Effector CD4-positive, alpha-beta T cell (primary cell): ENCODE results near the gene CMTM5.
"Not testable (repeated sequence)": the region's sequence is repeated elsewhere in the genome, so short reads cannot be mapped to it uniquely, and the experiment has no call there.

Experiments
- DNase-seq: peaks from one replicate; pipeline ENCODE4 v3.0.0-alpha.2; 2020

CMTM5 gene

GRCh38 chr14:23415821-23416778 is 39.3 kb downstream of the CMTM5 start:
- DNase-seq, result no peak

GRCh38 chr14:23416801-23417200 is 40.0 kb downstream of the CMTM5 start:
- no peak for DNase-seq

- not testable (repeated sequence) for DNase-seq
Measured at GRCh38 chr14:23417269-23417668, 40.4 kb downstream of the CMTM5 start.

DNA sequence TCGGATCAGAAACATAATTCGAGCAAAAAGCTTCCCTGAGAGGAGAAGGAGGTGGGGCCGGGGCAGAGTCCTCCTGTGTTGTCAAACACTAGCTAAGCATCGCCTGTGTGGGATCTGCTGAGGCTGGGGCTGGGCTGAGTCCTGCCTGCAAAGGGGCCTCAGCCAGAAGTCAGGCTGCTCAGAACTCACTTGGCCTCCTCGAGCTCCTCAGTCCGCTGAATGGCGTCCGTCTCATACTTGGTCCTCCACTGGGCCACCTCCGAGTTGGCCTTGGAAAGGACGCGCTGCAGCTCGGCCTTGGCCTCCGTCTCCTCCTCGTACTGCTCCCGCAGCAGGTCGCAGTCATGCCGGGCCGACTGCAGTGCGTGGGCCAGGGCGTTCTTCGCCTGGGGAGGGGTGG is 41.2 kb downstream of the CMTM5 start:
- no peak for DNase-seq

GRCh38 chr14:23419646-23420045 is 42.8 kb downstream of the CMTM5 start:
- DNase-seq, result not testable (repeated sequence)

DNA sequence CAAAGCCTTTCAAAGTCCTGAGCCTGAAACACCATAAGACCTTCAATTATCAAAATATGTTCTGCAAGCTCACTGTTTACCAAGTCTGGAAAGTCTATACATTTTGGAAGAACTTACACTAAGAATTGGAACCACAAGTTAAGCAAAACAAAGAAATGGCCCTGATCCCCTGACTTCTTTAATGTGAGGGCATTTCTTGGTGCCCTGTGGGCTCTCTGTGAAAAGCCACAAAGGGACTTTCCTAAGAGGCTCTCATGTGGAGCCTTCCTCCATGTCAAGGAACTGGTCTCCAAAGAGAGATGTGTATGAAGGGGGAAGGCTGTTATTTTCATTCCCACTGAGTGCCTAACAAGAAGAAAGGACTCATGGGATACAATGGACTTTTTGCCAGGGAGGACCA is 44.7 kb downstream of the CMTM5 start:
- DNase-seq, result no peak

DNA sequence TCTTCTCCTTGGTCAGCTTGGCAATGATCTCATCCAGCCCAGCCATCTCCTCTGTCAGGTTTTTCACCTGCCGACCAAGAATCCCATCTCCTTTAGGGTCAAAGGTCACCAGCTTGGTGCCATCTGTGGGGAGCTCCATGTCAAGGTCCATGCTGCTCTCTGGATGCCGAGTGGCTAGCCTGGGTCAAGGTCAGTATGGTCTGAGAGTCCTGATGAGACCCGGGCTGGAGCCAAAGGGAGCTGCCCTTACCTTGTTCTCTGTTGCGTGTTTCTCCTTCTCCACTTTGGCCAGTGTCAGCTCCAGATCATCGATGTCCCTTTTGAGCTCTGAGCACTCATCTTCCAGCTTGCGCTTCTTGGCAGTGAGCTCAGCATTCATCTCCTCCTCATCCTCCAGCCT is 46.8 kb downstream of the CMTM5 start:
- DNase-seq, result no peak

- DNase-seq, result no peak
Measured at GRCh38 chr14:23425169-23425568, 48.3 kb downstream of the CMTM5 start.

DNA sequence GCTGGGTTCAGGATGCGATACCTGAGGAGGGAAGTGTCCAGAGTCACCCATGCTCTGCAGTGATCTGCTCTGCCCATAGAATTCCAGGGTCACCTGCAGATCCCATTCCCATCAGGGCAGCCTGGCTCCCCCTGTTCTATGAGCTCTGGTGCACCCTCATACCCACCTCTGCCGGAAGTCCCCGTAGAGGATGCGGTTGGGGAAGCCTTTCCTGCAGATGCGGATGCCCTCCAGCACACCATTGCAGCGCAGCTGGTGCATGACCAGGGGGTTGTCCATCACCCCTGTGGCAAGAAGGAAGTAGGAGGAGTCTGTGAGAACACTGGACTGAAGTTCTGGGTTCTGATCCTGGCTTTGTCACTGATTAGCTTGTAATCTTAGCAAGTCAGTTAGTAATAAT is 49.0 kb downstream of the CMTM5 start:
- not testable (repeated sequence) for DNase-seq

DNA sequence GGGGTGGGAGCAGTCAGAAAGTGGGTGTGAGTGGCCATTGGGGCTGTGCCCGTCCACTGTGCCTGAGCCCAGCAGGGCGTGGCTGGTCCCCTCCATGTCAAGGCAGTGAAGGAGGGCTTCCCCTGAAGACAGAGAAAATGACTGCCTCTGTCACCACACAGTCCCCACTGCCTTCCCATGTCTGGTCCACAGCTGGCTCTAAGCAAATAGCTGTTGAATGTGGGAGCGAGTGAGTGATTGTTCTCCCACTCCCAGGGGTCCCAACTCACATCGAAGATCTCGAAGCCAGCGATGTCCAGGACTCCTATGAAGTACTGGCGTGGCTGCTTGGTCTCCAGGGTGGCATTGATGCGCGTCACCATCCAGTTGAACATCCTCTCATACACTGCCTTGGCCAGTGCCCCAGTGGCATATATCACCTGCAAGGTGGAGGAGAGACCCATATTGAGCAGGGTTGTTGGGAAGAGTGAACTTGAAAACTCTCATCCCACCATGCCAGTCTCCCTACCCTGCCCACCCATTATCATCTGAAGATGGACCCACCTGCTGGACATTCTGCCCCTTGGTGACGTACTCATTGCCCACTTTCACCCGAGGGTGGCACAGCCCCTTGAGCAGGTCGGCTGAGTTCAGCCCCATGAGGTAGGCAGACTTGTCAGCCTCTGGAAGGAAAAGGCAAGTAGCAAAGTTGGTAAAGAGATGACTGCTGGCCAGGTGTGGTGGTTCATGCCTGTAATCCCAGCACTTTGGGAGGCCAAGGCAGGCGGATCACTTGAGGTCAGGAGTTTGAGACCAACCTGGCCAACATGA is 52.0 kb downstream of the CMTM5 start:
- DNase-seq, result no peak
